HuH-7 (cell line): ENCODE results near the gene TSPAN16.
"Not testable (repeated sequence)": the region's sequence is repeated elsewhere in the genome, so short reads cannot be mapped to it uniquely, and the experiment has no call there.

Experiments used
- DNase-seq: peaks from one replicate; pipeline ENCODE4 v3.0.0; 2011; ENCODE audit warnings: low spot score

Gene TSPAN16

GRCh38 chr19:11320278-11320995 is 24.5 kb downstream of the TSPAN16 start:
- DNase-seq = not testable (repeated sequence)

- no peak for DNase-seq
Measured at GRCh38 chr19:11321191-11322126, 25.5 kb downstream of the TSPAN16 start.

GRCh38 chr19:11322269-11323024 is 26.5 kb downstream of the TSPAN16 start:
- DNase-seq = no peak

- DNase-seq = no peak
Measured at GRCh38 chr19:11323601-11324078, 27.7 kb downstream of the TSPAN16 start.

- peak; percentile 66 for DNase-seq
Measured at GRCh38 chr19:11324079-11324661, 28.2 kb downstream of the TSPAN16 start.

GRCh38 chr19:11324748-11325389 is 28.9 kb downstream of the TSPAN16 start:
- no peak for DNase-seq

GRCh38 chr19:11325544-11325943 is 29.6 kb downstream of the TSPAN16 start:
- DNase-seq = no peak

GRCh38 chr19:11330127-11330526 is 34.2 kb downstream of the TSPAN16 start:
- DNase-seq = no peak

- DNase-seq = no peak
Measured at GRCh38 chr19:11331502-11331901, 35.5 kb downstream of the TSPAN16 start.

GRCh38 chr19:11332822-11333221 is 36.9 kb downstream of the TSPAN16 start:
- DNase-seq = no peak

- not testable (repeated sequence) for DNase-seq
Measured at GRCh38 chr19:11333838-11334237, 37.9 kb downstream of the TSPAN16 start.

- no peak for DNase-seq
Measured at GRCh38 chr19:11335449-11336146, 39.6 kb downstream of the TSPAN16 start.

GRCh38 chr19:11337080-11337479 is 41.1 kb downstream of the TSPAN16 start:
- no peak for DNase-seq

GRCh38 chr19:11338121-11338520 is 42.2 kb downstream of the TSPAN16 start:
- no peak for DNase-seq

GRCh38 chr19:11338569-11339253 is 42.8 kb downstream of the TSPAN16 start:
- DNase-seq = no peak

- DNase-seq = peak; percentile 89
Measured at GRCh38 chr19:11339254-11340098, 43.5 kb downstream of the TSPAN16 start, which contains the start of gene RAB3D. Gene RAB3D, minus strand, starts transcription at chr19:11339657. Its CDS starts 2,258 bp downstream, at chr19:11337399.

GRCh38 chr19:11340099-11340467 is 44.1 kb downstream of the TSPAN16 start:
- DNase-seq = not testable (repeated sequence)

- DNase-seq = no peak
Measured at GRCh38 chr19:11342429-11342828, 46.5 kb downstream of the TSPAN16 start.
